Measurements from ENCODE around the gene DRGX.
A peak's percentile ranks its signal among the peaks of the same experiment; 100 is the strongest.

DRGX gene

GRCh38 chr10:49409755-49410154, 13.9 kb upstream of the DRGX start:
- DNase-seq, result no peak
- H3K27me3 ChIP-seq (replicated peaks; ENCODE audit: insufficient read depth, low read length), result no peaks in the 10 kb centered on the region
- TF ChIP-seq EZH2phosphoT487 (IDR thresholded peaks at IDR 0.05; ENCODE audit: low read length) (no peak), CTCF (IDR thresholded peaks at IDR 0.05; ENCODE audit: low read length) (no peak), EZH2 (optimal IDR thresholded peaks at IDR 0.05; ENCODE audit: low read depth, low read length) (no peak)

GRCh38 chr10:49408519-49409306, 12.8 kb upstream of the DRGX start:
- Histone ChIP-seq H3K9ac (ENCODE audit: low read length) (no peak overlapping the region), H3K9me3 (replicated peaks; ENCODE audit: insufficient read depth, low read length) (no peaks in the 10 kb centered on the region), H3K4me1 (ENCODE audit: low read length) (no peaks in the 10 kb centered on the region), H4K20me1 (ENCODE audit: insufficient read depth, low read length) (no peaks in the 10 kb centered on the region), H2AFZ (ENCODE audit: low read length) (no peak overlapping the region), H3K4me3 (ENCODE audit: low read length) (no peak overlapping the region), H3K9me2 (replicated peaks; ENCODE audit: insufficient read depth, low read length) (no peaks in the 10 kb centered on the region), H3K36me3 (replicated peaks; ENCODE audit: insufficient read depth, low read length) (no peaks in the 10 kb centered on the region), H3K27ac (ENCODE audit: low read length) (no peak overlapping the region), H3F3A (ENCODE audit: insufficient read depth, low read length) (no peaks in the 10 kb centered on the region), H3K4me2 (ENCODE audit: low read depth, low read length) (no peak overlapping the region), H3K27me3 (replicated peaks; ENCODE audit: insufficient read depth, low read length) (no peaks in the 10 kb centered on the region), H3K79me2 (ENCODE audit: low read length) (no peaks in the 10 kb centered on the region)
- DNase-seq, result no peak
- TF ChIP-seq EZH2 (optimal IDR thresholded peaks at IDR 0.05; ENCODE audit: low read depth, low read length) (no peak), CTCF (IDR thresholded peaks at IDR 0.05; ENCODE audit: low read length) (peak; percentile 25)

More at GRCh38 chr10:49409755-49410154, 13.9 kb upstream of the DRGX start:
- no peaks in the 10 kb centered on the region for H3K36me3 ChIP-seq (replicated peaks; ENCODE audit: insufficient read depth, low read length)
- no peak overlapping the region for H3K27ac ChIP-seq (ENCODE audit: low read length)
- H3F3A ChIP-seq (ENCODE audit: insufficient read depth, low read length), result no peaks in the 10 kb centered on the region
- H3K4me3 ChIP-seq (ENCODE audit: low read length), result no peak overlapping the region
- H2AFZ ChIP-seq (ENCODE audit: low read length), result no peak overlapping the region
- H3K9me2 ChIP-seq (replicated peaks; ENCODE audit: insufficient read depth, low read length), result no peaks in the 10 kb centered on the region
- no peaks in the 10 kb centered on the region for H3K4me1 ChIP-seq (ENCODE audit: low read length)
- H3K9me3 ChIP-seq (replicated peaks; ENCODE audit: insufficient read depth, low read length), result no peaks in the 10 kb centered on the region
- no peak overlapping the region for H3K4me2 ChIP-seq (ENCODE audit: low read depth, low read length)
- no peak overlapping the region for H3K9ac ChIP-seq (ENCODE audit: low read length)
- H3K79me2 ChIP-seq (ENCODE audit: low read length), result no peaks in the 10 kb centered on the region
- no peaks in the 10 kb centered on the region for H4K20me1 ChIP-seq (ENCODE audit: insufficient read depth, low read length)

GRCh38 chr10:49407552-49408137, 11.8 kb upstream of the DRGX start:
- Histone ChIP-seq H3F3A (ENCODE audit: insufficient read depth, low read length) (no peaks in the 10 kb centered on the region), H3K9ac (ENCODE audit: low read length) (no peak overlapping the region), H3K9me3 (replicated peaks; ENCODE audit: insufficient read depth, low read length) (no peaks in the 10 kb centered on the region), H3K36me3 (replicated peaks; ENCODE audit: insufficient read depth, low read length) (no peaks in the 10 kb centered on the region), H3K79me2 (ENCODE audit: low read length) (no peaks in the 10 kb centered on the region), H3K4me3 (ENCODE audit: low read length) (no peak overlapping the region), H3K27ac (ENCODE audit: low read length) (no peak overlapping the region), H2AFZ (ENCODE audit: low read length) (no peak overlapping the region), H3K9me2 (replicated peaks; ENCODE audit: insufficient read depth, low read length) (no peaks in the 10 kb centered on the region), H4K20me1 (ENCODE audit: insufficient read depth, low read length) (no peaks in the 10 kb centered on the region), H3K27me3 (replicated peaks; ENCODE audit: insufficient read depth, low read length) (no peaks in the 10 kb centered on the region), H3K4me1 (ENCODE audit: low read length) (no peaks in the 10 kb centered on the region), H3K4me2 (ENCODE audit: low read depth, low read length) (no peak overlapping the region)
- no peak for TF ChIP-seq EZH2 (optimal IDR thresholded peaks at IDR 0.05; ENCODE audit: low read depth, low read length)
- TF ChIP-seq CTCF (IDR thresholded peaks at IDR 0.05; ENCODE audit: low read length), result peak; percentile 90
- peak; percentile 66 for DNase-seq

All from MM.1S (cell line).